Measurements from ENCODE around the gene WDR48.

Gene WDR48

GRCh38 chr3:39064646-39065045 is 12.8 kb downstream of the WDR48 start:
- peaks cover 3% of the 10 kb centered on the region for H3K4me1 ChIP-seq
- no peaks in the 10 kb centered on the region for H3K36me3 ChIP-seq (ENCODE audit: control insufficient read depth, insufficient read depth, low read length)
- no peak overlapping the region for H3K27ac ChIP-seq
- no peaks in the 10 kb centered on the region for H3K27me3 ChIP-seq (ENCODE audit: control insufficient read depth, insufficient read depth, low read length)
- TF ChIP-seq CTCF (IDR thresholded peaks at IDR 0.05), result no peak
- no peaks in the 10 kb centered on the region for H3K79me2 ChIP-seq
- H2AFZ ChIP-seq, result no peak overlapping the region
- H3K4me2 ChIP-seq (ENCODE audit: low read length), result peak overlapping the region; percentile 9
- no peak overlapping the region for H3K4me3 ChIP-seq (ENCODE audit: low read depth, low read length)
- H3K9ac ChIP-seq, result no peak overlapping the region
- H3K9me3 ChIP-seq (ENCODE audit: control insufficient read depth, low read length), result no peaks in the 10 kb centered on the region

- Histone ChIP-seq H3K27ac (no peak overlapping the region), H3K79me2 (no peaks in the 10 kb centered on the region), H3K4me2 (ENCODE audit: low read length) (peak overlapping the region; percentile 9), H3K9ac (no peak overlapping the region), H3K4me3 (ENCODE audit: low read depth, low read length) (no peak overlapping the region), H3K9me3 (ENCODE audit: control insufficient read depth, low read length) (no peaks in the 10 kb centered on the region), H3K36me3 (ENCODE audit: control insufficient read depth, insufficient read depth, low read length) (no peaks in the 10 kb centered on the region), H3K27me3 (ENCODE audit: control insufficient read depth, insufficient read depth, low read length) (no peaks in the 10 kb centered on the region), H3K4me1 (peaks cover 3% of the 10 kb centered on the region), H2AFZ (no peak overlapping the region)
- TF ChIP-seq CTCF (IDR thresholded peaks at IDR 0.05), result no peak
Measured at GRCh38 chr3:39065197-39065596, 13.4 kb downstream of the WDR48 start.

- H2AFZ ChIP-seq, result no peak overlapping the region
- no peak for TF ChIP-seq CTCF (IDR thresholded peaks at IDR 0.05)
- H3K27me3 ChIP-seq (ENCODE audit: control insufficient read depth, insufficient read depth, low read length), result no peaks in the 10 kb centered on the region
- no peak overlapping the region for H3K4me2 ChIP-seq (ENCODE audit: low read length)
- peaks cover 3% of the 10 kb centered on the region for H3K4me1 ChIP-seq
- H3K27ac ChIP-seq, result no peak overlapping the region
- no peak overlapping the region for H3K4me3 ChIP-seq (ENCODE audit: low read depth, low read length)
- H3K9me3 ChIP-seq (ENCODE audit: control insufficient read depth, low read length), result no peaks in the 10 kb centered on the region
- no peaks in the 10 kb centered on the region for H3K79me2 ChIP-seq
- no peaks in the 10 kb centered on the region for H3K36me3 ChIP-seq (ENCODE audit: control insufficient read depth, insufficient read depth, low read length)
- no peak overlapping the region for H3K9ac ChIP-seq
Measured at GRCh38 chr3:39067286-39067685, 15.5 kb downstream of the WDR48 start.

- H3K9me3 ChIP-seq (ENCODE audit: control insufficient read depth, low read length), result no peaks in the 10 kb centered on the region
- no peak overlapping the region for H3K4me3 ChIP-seq (ENCODE audit: low read depth, low read length)
- H3K4me2 ChIP-seq (ENCODE audit: low read length), result no peak overlapping the region
- no peaks in the 10 kb centered on the region for H3K36me3 ChIP-seq (ENCODE audit: control insufficient read depth, insufficient read depth, low read length)
- no peak overlapping the region for H3K27ac ChIP-seq
- H3K9ac ChIP-seq, result no peak overlapping the region
- H3K4me1 ChIP-seq, result peaks cover 3% of the 10 kb centered on the region
- no peak for TF ChIP-seq CTCF (IDR thresholded peaks at IDR 0.05)
- no peak overlapping the region for H2AFZ ChIP-seq
- no peaks in the 10 kb centered on the region for H3K79me2 ChIP-seq
- no peaks in the 10 kb centered on the region for H3K27me3 ChIP-seq (ENCODE audit: control insufficient read depth, insufficient read depth, low read length)
Measured at GRCh38 chr3:39068556-39068955, 16.7 kb downstream of the WDR48 start.

- no peak overlapping the region for H3K4me3 ChIP-seq (ENCODE audit: low read depth, low read length)
- TF ChIP-seq CTCF (IDR thresholded peaks at IDR 0.05), result no peak
- no peak overlapping the region for H2AFZ ChIP-seq
- no peaks in the 10 kb centered on the region for H3K4me1 ChIP-seq
- no peak overlapping the region for H3K4me2 ChIP-seq (ENCODE audit: low read length)
- no peaks in the 10 kb centered on the region for H3K36me3 ChIP-seq (ENCODE audit: control insufficient read depth, insufficient read depth, low read length)
- H3K27me3 ChIP-seq (ENCODE audit: control insufficient read depth, insufficient read depth, low read length), result no peaks in the 10 kb centered on the region
- no peaks in the 10 kb centered on the region for H3K79me2 ChIP-seq
- H3K27ac ChIP-seq, result no peak overlapping the region
- H3K9ac ChIP-seq, result no peak overlapping the region
- H3K9me3 ChIP-seq (ENCODE audit: control insufficient read depth, low read length), result no peaks in the 10 kb centered on the region
Measured at GRCh38 chr3:39075910-39076309, 24.1 kb downstream of the WDR48 start.
